Spinal cord (tissue), 10 donors: ENCODE measurements around the gene TGFB2. TPM values are rescaled to one million over a fixed set of nuclear protein-coding genes. Genes with fewer than 3 reads are reported as not detected.
A peak's percentile ranks its signal among the peaks of the same experiment; 100 is the strongest.

Experiments used
- DNase-seq, 6 donors: peaks; one replicate each; pipeline versions ENCODE4 v3.0.0 to v3.0.0-alpha.2; 2013 to 2015; ENCODE audit warnings: low spot score in 6 of 6, low read depth in 4 of 6
- H3K27ac ChIP-seq: one replicate; pipeline ENCODE4 v1.5.1; 2013; ENCODE audit warnings: low read depth, low read length, control low read depth
- H3K27me3 ChIP-seq: one replicate; pipeline ENCODE4 v1.6.1; 2013; ENCODE audit warnings: low read length; ENCODE audit not compliant: control insufficient read depth, insufficient read depth
- H3K36me3 ChIP-seq: one replicate; pipeline ENCODE4 v1.6.1; 2013; ENCODE audit warnings: low read length; ENCODE audit not compliant: control insufficient read depth, insufficient read depth
- H3K4me1 ChIP-seq: one replicate; pipeline ENCODE4 v1.6.1; 2013; ENCODE audit warnings: low read length; ENCODE audit not compliant: control insufficient read depth, insufficient read depth
- H3K4me3 ChIP-seq: one replicate; pipeline ENCODE4 v1.5.1; 2013; ENCODE audit warnings: low read depth, low read length, control low read depth
- H3K9me3 ChIP-seq: one replicate; pipeline ENCODE4 v1.6.1; 2013; ENCODE audit warnings: low read length; ENCODE audit not compliant: control insufficient read depth, insufficient read depth
- WGBS: methylation state at CpG from one replicate; pipeline ENCODE4 v1.1.5; 2013; ENCODE audit warnings: missing lambda C conversion rate; ENCODE audit not compliant: insufficient coverage; 5-methylcytosine and 5-hydroxymethylcytosine counted together
- polyA plus RNA-seq, 2 donors: library from polyadenylated mRNA; unstranded; fragments of 120-200 nt; gene quantifications; one replicate each; pipeline ENCODE4 v1.2.1, GENCODE V29; 2013; ENCODE audit not compliant: insufficient read length in 2 of 2
- total RNA-seq, 2 donors: library from RNA; depleted of rRNA in 1 of 2; stranded (reverse); fragments of 120-200 nt in 1 of 2; fragments of >200 nt in 1 of 2; gene quantifications; one replicate each; pipeline versions ENCODE4 v1.2.3 to v1.2.4, GENCODE V29; 2013 to 2014
- donor health status: healthy.

TGFB2 gene
- total and polyA plus RNA-seq, 4 donors: 30.7 to 44.1 (median 35.3) TPM

GRCh38 chr1:218409946-218410510, 64.9 kb downstream of the TGFB2 start:
- DNase-seq: no peak
- Histone ChIP-seq H3K9me3 (no peaks in the 10 kb centered on the region), H3K27ac (no peak overlapping the region), H3K4me3 (no peak overlapping the region), H3K4me1 (no peaks in the 10 kb centered on the region), H3K36me3 (peaks cover 3% of the 10 kb centered on the region), H3K27me3 (no peaks in the 10 kb centered on the region)
- 91% methylated on average over 5 of the region's 8 CpGs for WGBS

GRCh38 chr1:218411101-218411500, 66.0 kb downstream of the TGFB2 start:
- DNase-seq: no peak
- Histone ChIP-seq H3K4me3 (no peak overlapping the region), H3K9me3 (no peaks in the 10 kb centered on the region), H3K27me3 (no peaks in the 10 kb centered on the region), H3K27ac (no peak overlapping the region), H3K36me3 (peaks cover 3% of the 10 kb centered on the region), H3K4me1 (no peaks in the 10 kb centered on the region)
- no CpG with 5 or more reads among the region's 1 CpG for WGBS

GRCh38 chr1:218412171-218412570, 67.0 kb downstream of the TGFB2 start:
- Histone ChIP-seq H3K4me1 (no peaks in the 10 kb centered on the region), H3K4me3 (no peak overlapping the region), H3K27me3 (no peaks in the 10 kb centered on the region), H3K9me3 (no peaks in the 10 kb centered on the region), H3K27ac (no peak overlapping the region), H3K36me3 (peaks cover 3% of the 10 kb centered on the region)
- 90% methylated on average over 5 of the region's 7 CpGs for WGBS
- peak in 1 of 6 donors; percentile 57 for DNase-seq

GRCh38 chr1:218413179-218413578, 68.0 kb downstream of the TGFB2 start:
- 94% methylated on average over 8 of the region's 10 CpGs for WGBS
- no peak for DNase-seq
- no peaks in the 10 kb centered on the region for H3K27me3 ChIP-seq
- H3K27ac ChIP-seq: no peak overlapping the region
- H3K9me3 ChIP-seq: no peaks in the 10 kb centered on the region
- no peaks in the 10 kb centered on the region for H3K4me1 ChIP-seq
- H3K4me3 ChIP-seq: no peak overlapping the region
- H3K36me3 ChIP-seq: peaks cover 2% of the 10 kb centered on the region

- no peaks in the 10 kb centered on the region for H3K9me3 ChIP-seq
- no CpG with 5 or more reads among the region's 6 CpGs for WGBS
- no peak for DNase-seq
- H3K36me3 ChIP-seq: no peaks in the 10 kb centered on the region
- H3K27me3 ChIP-seq: no peaks in the 10 kb centered on the region
- H3K4me1 ChIP-seq: no peaks in the 10 kb centered on the region
- H3K4me3 ChIP-seq: no peak overlapping the region
- H3K27ac ChIP-seq: no peak overlapping the region
These were observed 69.1 kb downstream of the TGFB2 start for GRCh38 chr1:218414060-218414728.

GRCh38 chr1:218415726-218416125, 70.6 kb downstream of the TGFB2 start:
- no peaks in the 10 kb centered on the region for H3K27me3 ChIP-seq
- no peaks in the 10 kb centered on the region for H3K9me3 ChIP-seq
- H3K27ac ChIP-seq: no peak overlapping the region
- 100% methylated on average over 1 of the region's 1 CpG for WGBS
- no peaks in the 10 kb centered on the region for H3K36me3 ChIP-seq
- no peak overlapping the region for H3K4me3 ChIP-seq
- H3K4me1 ChIP-seq: no peaks in the 10 kb centered on the region
- DNase-seq: no peak

GRCh38 chr1:218421531-218421930, 76.4 kb downstream of the TGFB2 start:
- Histone ChIP-seq H3K4me1 (peaks cover 4% of the 10 kb centered on the region), H3K9me3 (no peaks in the 10 kb centered on the region), H3K4me3 (no peak overlapping the region), H3K27me3 (no peaks in the 10 kb centered on the region), H3K27ac (peak overlapping the region; percentile 4), H3K36me3 (no peaks in the 10 kb centered on the region)
- DNase-seq: peak in 1 of 6 donors; percentile 10

- Histone ChIP-seq H3K4me1 (peaks cover 4% of the 10 kb centered on the region), H3K9me3 (no peaks in the 10 kb centered on the region), H3K36me3 (no peaks in the 10 kb centered on the region), H3K27me3 (no peaks in the 10 kb centered on the region), H3K27ac (no peak overlapping the region), H3K4me3 (no peak overlapping the region)
- no peak for DNase-seq
These were observed 79.4 kb downstream of the TGFB2 start for GRCh38 chr1:218424502-218424901.

GRCh38 chr1:218425647-218426342, 80.7 kb downstream of the TGFB2 start:
- peak in 1 of 6 donors; percentile 8 for DNase-seq
- H3K27me3 ChIP-seq: no peaks in the 10 kb centered on the region
- no peaks in the 10 kb centered on the region for H3K36me3 ChIP-seq
- no peak overlapping the region for H3K27ac ChIP-seq
- 65% methylated on average over 2 of the region's 5 CpGs for WGBS
- no peaks in the 10 kb centered on the region for H3K9me3 ChIP-seq
- H3K4me1 ChIP-seq: peaks cover 4% of the 10 kb centered on the region
- H3K4me3 ChIP-seq: no peak overlapping the region

- H3K27me3 ChIP-seq: no peaks in the 10 kb centered on the region
- WGBS: no CpG with 5 or more reads among the region's 1 CpG
- peak overlapping the region; percentile 34 for H3K27ac ChIP-seq
- H3K4me3 ChIP-seq: no peak overlapping the region
- peak in 4 of 6 donors; percentile 43 to 84 (median 68) for DNase-seq
- peaks cover 4% of the 10 kb centered on the region for H3K4me1 ChIP-seq
- no peaks in the 10 kb centered on the region for H3K36me3 ChIP-seq
- no peaks in the 10 kb centered on the region for H3K9me3 ChIP-seq
These were observed 81.2 kb downstream of the TGFB2 start for GRCh38 chr1:218426343-218426657.
